GM21717 (cell line): ENCODE measurements around the gene TRNAU1AP.
"Not testable (repeated sequence)": the region's sequence is repeated elsewhere in the genome, so short reads cannot be mapped to it uniquely, and the experiment has no call there.

Experiments used
- ATAC-seq: cut with Tn5 transposase; IDR thresholded peaks from one replicate; pipeline ENCODE4 v1.9.1; 2021; ENCODE audit warnings: mild to moderate bottlenecking, moderate library complexity; ENCODE audit not compliant: unreplicated experiment

TRNAU1AP gene

DNA sequence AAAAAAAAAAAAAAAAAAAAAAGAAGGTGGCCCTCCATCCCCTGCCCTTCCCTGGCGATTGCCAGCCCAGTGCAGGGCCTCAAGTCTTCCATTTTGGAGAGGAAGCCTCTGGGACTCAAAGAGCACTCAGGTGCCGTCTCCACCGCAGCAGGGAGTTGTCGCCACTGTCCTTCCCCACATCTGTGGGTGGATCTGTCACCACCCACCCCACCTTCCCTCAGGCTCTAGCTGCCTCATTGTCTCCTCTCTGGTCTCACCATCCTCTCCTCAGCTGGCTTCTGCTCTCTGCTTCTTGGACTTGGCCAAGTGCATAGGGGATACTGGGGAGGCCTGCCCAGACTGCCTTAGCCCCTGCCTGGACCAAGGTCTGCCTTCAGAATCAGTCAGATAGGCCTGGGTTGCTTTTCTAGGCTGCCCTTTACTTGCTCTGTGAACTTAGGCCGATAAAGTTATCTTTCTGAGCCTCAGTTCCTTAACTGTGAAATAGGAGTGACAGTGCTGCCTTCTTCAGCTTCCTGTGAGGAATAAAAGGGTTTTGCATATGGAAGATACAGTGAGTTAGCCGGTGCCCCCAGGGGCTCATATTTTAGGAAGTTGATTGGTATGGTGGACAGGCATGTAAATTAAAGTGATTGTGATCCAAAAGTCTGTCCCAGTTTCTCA lies 31.3 kb upstream of the TRNAU1AP start:
- no peak for ATAC-seq

DNA sequence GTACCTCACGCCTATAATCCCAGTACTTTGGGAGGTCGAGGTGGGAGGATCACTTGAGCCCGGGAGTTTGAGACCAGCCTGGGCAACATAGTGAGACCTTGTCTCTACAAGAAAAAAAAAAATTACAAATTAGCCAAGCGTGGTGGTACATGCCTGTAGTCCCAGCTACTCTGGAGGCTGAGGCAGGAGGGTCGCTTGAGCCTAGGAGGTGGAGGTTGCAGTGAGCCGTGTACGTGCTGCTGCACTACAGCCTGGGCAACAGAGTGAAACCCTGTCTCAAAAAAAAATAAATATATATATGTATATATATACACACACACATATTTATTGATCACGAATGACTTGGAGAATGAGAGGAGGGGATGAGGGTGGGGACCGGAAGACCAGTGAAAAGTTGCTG lies 30.3 kb upstream of the TRNAU1AP start:
- ATAC-seq: not testable (repeated sequence)

DNA sequence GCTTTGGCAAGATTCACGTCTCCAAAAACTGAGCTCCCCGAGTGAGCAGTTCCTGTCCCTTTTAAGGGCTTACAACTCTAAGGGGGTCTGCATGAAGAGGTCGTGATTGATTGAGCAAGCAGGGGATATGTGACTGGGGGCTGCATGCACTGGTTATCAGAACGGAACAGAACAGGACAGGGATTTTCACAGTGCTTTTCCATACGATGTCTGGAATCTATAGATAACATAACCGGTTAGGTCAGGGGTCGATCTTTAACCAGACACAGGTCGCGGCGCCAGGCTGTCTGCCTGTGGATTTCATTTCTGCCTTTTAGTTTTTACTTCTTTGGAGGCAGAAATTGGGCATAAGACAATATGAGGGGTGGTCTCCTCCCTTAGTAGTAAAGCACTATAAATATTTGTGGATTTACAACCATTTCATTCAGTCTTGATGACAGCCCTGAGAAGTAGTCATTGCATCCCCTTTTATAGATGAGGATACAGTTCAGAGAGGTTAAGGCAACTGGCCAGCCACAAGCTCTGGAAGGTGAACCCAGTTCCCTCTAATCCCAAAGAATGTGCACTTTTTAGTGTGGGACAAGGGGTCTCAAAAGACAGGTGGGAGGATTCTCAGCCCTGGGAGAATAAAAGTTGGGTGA lies 27.8 kb upstream of the TRNAU1AP start:
- ATAC-seq: not testable (repeated sequence)

GRCh38 chr1:28526886-28527285 lies 26.0 kb upstream of the TRNAU1AP start:
- ATAC-seq: no peak

DNA sequence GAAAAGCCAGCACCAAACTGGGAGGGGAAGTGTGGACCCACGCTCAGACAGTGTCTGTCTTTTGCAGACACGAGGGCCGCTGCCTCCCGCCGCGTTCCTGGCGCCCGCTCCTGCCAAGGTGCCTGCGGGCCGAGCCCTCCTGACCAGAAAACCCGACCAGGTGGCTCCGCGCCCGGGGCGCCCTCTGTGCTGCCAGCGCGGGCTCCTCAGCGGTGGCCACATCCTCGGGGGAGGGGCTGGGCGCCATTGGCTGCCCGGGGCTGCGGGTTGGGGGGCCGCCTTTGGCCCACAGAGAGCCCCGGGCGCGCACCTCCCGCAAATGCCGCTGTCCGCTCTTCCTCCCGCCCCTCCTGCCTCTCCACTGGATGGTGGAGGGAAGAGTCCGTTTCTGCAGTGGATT lies 22.4 kb upstream of the TRNAU1AP start:
- ATAC-seq: no peak

GRCh38 chr1:28534671-28535070 lies 18.2 kb upstream of the TRNAU1AP start:
- ATAC-seq: no peak

DNA sequence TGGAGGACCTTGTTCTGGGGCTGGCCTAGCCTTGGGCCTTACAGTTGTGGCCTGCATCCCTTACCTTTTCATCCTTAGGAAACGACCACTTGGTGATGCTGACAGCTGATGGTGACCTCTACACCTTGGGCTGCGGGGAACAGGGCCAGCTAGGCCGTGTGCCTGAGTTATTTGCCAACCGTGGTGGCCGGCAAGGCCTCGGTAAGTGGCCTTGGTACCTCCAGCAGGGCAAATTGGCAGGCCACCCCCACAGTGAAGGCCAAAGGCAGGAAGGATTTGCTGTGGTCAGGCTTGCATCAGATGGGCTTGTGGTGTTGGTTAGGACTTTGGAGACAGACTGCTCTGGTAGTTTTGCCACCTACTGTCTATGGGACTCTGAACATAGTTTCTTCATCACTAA lies 17.7 kb upstream of the TRNAU1AP start:
- no peak for ATAC-seq

DNA sequence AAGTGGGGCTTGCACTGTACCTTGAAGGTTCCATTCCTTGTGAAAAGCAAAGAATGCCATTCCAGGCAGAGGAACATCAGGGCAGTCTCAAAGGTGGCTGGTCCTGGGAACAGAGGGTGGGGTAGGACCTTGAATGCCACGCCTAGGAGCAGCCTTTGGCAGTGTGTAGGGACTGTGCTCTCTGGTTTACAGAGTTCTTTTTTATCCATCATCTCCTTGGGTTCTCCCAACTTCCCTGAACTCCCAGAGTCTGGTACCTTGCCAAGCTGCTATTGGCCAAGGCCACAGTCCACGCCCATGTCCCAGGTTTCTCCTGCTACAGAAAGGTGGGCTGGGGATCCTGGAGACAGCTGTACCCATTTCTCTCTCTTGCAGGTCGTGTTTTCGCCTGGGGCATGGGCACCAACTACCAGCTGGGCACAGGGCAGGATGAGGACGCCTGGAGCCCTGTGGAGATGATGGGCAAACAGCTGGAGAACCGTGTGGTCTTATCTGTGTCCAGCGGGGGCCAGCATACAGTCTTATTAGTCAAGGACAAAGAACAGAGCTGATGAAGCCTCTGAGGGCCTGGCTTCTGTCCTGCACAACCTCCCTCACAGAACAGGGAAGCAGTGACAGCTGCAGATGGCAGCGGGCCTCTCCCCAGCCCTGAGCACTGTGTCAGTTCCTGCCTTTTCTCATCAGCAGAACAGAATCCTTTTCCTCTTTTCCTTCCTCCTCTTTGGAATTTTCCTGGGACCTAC lies 15.3 kb upstream of the TRNAU1AP start:
- no peak for ATAC-seq

- ATAC-seq: no peak
Measured at GRCh38 chr1:28538286-28538685, 14.6 kb upstream of the TRNAU1AP start.

DNA sequence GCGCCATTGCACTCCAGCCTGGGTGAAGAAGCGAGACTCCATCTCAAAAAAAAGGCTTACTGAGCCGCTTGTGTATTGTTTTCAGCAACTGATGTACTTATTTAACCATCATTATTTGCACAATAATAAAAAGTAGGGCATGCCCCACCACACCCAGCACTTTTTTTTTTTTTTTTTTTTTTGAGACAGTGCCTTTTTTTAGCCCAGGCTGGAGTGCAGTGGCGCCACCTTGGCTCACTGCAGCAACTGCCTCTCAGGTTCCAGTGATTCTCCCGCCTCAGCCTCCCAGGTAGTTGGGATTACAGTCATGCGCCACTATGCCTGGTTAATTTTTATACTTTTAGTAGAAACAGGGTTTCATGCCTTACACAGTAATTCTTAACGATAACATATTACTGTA lies 12.2 kb upstream of the TRNAU1AP start:
- no peak for ATAC-seq

GRCh38 chr1:28541414-28542015 lies 11.4 kb upstream of the TRNAU1AP start:
- not testable (repeated sequence) for ATAC-seq

- no peak for ATAC-seq
Measured at GRCh38 chr1:28545246-28545628, 7.6 kb upstream of the TRNAU1AP start.

DNA sequence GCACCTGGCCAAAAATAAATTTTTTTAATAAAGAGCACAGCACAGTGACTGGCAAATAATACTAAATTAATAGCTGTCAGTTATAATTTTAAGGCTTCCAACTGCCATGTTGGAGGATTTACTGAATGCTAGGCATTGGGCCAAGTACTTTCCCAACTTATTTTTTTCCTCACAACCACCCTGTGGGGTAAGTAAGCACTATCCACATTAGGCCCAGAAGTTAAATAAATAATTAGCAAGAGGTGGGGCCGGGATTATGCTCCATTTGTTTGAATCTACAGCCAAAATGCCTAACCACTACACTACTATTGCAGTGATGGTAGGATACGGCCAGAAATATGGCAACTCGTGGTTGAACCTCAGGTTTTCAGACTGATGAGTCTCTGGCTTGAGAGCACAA lies 4.6 kb upstream of the TRNAU1AP start:
- no peak for ATAC-seq

- no peak for ATAC-seq
Measured at GRCh38 chr1:28551381-28551780, 1.5 kb upstream of the TRNAU1AP start.

- no peak for ATAC-seq
Measured at GRCh38 chr1:28560886-28561285, 8.0 kb downstream of the TRNAU1AP start.

DNA sequence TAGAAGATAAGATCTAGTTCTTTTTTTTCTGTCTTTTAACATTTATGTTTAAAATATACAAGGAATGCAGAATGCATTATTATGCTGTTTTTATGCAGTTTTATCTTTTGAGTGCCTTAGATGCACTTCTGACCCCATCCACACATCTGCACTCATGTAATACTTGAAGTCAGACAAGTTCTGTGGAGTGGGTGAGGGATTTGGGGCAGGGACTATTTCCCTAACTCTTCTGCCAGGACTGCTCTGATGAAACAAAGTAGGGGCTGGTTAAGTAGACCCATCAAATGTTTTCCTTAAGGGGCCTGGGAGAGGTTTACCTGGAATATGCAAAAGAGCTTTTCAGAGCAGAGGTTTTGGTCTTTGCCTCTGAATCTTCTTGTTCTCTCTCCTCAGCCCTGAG lies 11.4 kb downstream of the TRNAU1AP start:
- no peak for ATAC-seq

DNA sequence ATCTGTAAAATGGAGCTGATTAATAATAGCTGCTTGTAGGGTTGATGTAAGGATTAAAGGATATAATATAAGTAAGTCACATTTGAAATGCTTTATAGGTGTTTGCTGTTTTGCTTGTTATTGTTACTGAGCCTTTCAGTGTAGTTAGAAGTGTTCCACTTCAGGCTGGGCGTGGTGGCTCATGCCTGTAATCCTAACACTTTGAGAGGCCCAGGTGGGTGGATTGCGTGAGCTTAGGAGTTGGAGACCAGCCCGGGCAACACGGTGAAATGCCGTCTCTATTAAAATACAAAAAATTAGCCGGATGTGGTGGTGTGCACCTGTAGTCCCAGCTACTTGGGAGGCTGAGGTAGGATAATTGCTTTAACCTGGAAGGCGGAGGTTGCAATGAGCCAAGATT lies 12.2 kb downstream of the TRNAU1AP start:
- ATAC-seq: no peak

DNA sequence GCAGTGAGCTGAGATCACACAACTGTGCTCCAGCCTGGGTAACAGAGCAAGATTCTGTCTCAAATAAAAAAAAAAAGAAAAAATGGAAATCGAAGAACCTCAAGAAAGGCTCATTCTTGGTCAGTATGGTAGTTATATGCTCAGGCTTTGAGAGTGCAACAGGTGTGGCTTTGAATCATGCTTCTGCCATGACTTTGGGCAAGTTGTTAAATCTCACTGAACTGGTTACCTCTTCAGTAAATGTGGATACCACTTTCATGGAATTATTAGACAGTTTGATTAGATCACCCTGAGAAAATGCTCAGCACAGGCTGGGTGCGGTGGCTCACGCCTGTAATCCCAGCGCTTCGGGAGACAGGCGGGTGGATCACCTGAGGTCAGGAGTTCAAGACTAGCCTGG lies 12.8 kb downstream of the TRNAU1AP start:
- no peak for ATAC-seq

DNA sequence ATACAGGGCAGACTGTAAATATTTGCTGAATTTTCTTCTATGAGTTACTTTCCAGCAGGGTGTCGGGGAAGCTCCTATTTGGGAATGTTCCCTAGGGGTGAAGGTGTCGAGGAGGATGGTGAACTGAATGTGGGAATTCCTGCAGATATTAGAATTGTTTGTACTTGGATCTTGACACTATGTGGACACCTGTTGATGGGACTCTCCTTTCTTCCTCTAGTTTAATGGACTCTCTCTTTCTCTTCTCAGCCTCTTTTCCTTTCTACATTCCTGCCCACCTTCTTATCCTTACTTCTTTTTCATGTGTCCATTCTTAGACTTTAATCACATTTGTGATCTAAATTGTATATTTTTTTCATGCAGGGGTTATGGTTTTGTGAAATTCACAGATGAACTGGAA lies 14.0 kb downstream of the TRNAU1AP start:
- ATAC-seq: no peak

- no peak for ATAC-seq
Measured at GRCh38 chr1:28571911-28572310, 19.0 kb downstream of the TRNAU1AP start.

DNA sequence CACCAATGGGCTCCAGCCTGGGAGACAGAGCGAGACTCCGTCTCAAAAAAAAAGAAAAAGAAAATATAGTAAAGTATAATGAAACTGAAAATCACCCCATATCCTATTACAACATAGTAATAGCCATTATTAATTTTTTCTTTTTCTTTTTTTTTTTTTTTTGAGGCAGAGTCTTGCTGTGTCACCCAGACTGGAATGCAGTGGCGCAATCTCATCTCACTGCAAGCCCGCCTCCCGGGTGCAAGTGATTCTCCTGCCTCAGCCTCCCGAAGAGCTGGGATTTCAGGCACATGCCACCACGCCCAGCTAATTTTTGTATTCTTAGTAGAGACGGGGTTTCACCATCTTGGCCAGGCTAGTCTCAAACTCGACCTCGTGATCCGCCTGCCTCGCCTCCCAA lies 20.0 kb downstream of the TRNAU1AP start:
- ATAC-seq: not testable (repeated sequence)

- ATAC-seq: no peak
Measured at GRCh38 chr1:28573564-28573963, 20.7 kb downstream of the TRNAU1AP start.
